Astrocyte (in vitro differentiated cells and primary cell): ENCODE data around the gene ASB4. TPM values are rescaled to one million over a fixed set of nuclear protein-coding genes. Genes with fewer than 3 reads are reported as not detected.

Experiments
- DNase-seq: peaks from one replicate; pipeline ENCODE4 v3.0.0-alpha.2; 2010; ENCODE audit warnings: low read depth
- FAIRE-seq: peaks from 2 replicates; lab custom pipeline; 2011; peaks lifted over from hg19 to GRCh38; lab: Jason Lieb, UNC
- H2AFZ ChIP-seq: 2 replicates; pipeline ENCODE4 v1.6.0; 2012; ENCODE audit warnings: low read depth, low read length, inconsistent platforms
- H3K27ac ChIP-seq: 2 replicates; pipeline ENCODE4 v1.5.1; 2011; ENCODE audit warnings: low read depth, low read length, inconsistent platforms
- H3K27me3 ChIP-seq: 2 replicates; pipeline ENCODE4 v1.6.0; 2011; ENCODE audit warnings: low read length, inconsistent platforms; ENCODE audit not compliant: insufficient read depth
- H3K36me3 ChIP-seq: 2 replicates; pipeline ENCODE4 v1.5.1; 2011; ENCODE audit warnings: low read length, inconsistent platforms; ENCODE audit not compliant: insufficient read depth
- H3K4me1 ChIP-seq: 2 replicates; pipeline ENCODE4 v1.5.1; 2011; ENCODE audit warnings: low read length, inconsistent platforms; ENCODE audit not compliant: insufficient read depth
- H3K4me2 ChIP-seq: 2 replicates; pipeline ENCODE4 v1.6.0; 2012; ENCODE audit warnings: low read length, inconsistent platforms
- H3K4me3 ChIP-seq: 2 replicates; pipeline ENCODE4 v1.5.1; 2011; ENCODE audit warnings: low read depth, mild to moderate bottlenecking, low read length, inconsistent platforms; ENCODE audit not compliant: insufficient read depth
- H3K79me2 ChIP-seq: 2 replicates; pipeline ENCODE4 v1.6.0; 2012; ENCODE audit warnings: mild to moderate bottlenecking, low read length, inconsistent platforms; ENCODE audit not compliant: insufficient read depth
- H3K9ac ChIP-seq: 2 replicates; pipeline ENCODE4 v1.6.0; 2012; ENCODE audit warnings: mild to moderate bottlenecking, low read length, inconsistent platforms
- H3K9me3 ChIP-seq: 2 replicates; pipeline ENCODE4 v1.5.1; 2012; ENCODE audit warnings: low read depth, mild to moderate bottlenecking, low read length, inconsistent platforms; ENCODE audit not compliant: insufficient read depth
- H4K20me1 ChIP-seq: 2 replicates; pipeline ENCODE4 v1.6.0; 2012; ENCODE audit warnings: low read length, inconsistent platforms; ENCODE audit not compliant: insufficient read depth
- H3K27ac Mint-ChIP-seq: one replicate; pipeline ENCODE4 v1.8.0; 2021; ENCODE audit warnings: mild to moderate bottlenecking, mixed read lengths; ENCODE audit not compliant: unreplicated experiment
- H3K27me3 Mint-ChIP-seq: one replicate; pipeline ENCODE4 v1.8.0; 2021; ENCODE audit warnings: low read depth, mixed read lengths; ENCODE audit not compliant: unreplicated experiment
- H3K36me3 Mint-ChIP-seq: one replicate; pipeline ENCODE4 v1.8.0; 2021; ENCODE audit warnings: low read depth, mixed read lengths; ENCODE audit not compliant: unreplicated experiment
- H3K4me1 Mint-ChIP-seq: one replicate; pipeline ENCODE4 v1.8.0; 2021; ENCODE audit warnings: low read depth, mixed read lengths; ENCODE audit not compliant: unreplicated experiment
- H3K4me3 Mint-ChIP-seq: one replicate; pipeline ENCODE4 v1.8.0; 2021; ENCODE audit warnings: mild to moderate bottlenecking, moderate library complexity, mixed read lengths; ENCODE audit not compliant: unreplicated experiment
- H3K9me3 Mint-ChIP-seq: one replicate; pipeline ENCODE4 v1.8.0; 2021; ENCODE audit warnings: mild to moderate bottlenecking, mixed read lengths; ENCODE audit not compliant: unreplicated experiment
- EZH2 ChIP-seq: IDR thresholded peaks from 2 replicates; pipeline ENCODE4 v1.6.1; 2012; ENCODE audit warnings: mild to moderate bottlenecking, low read length, inconsistent platforms; ENCODE audit not compliant: insufficient read depth
- total RNA-seq: library from RNA; stranded (reverse); gene quantifications from 2 replicates; pipeline ENCODE4 v1.2.1, GENCODE V29; 2021
- TF ChIP-seq, protein P1 (sequence below): IDR thresholded peaks from 2 replicates; pipeline ENCODE4 v1.5.1; 2011; ENCODE audit warnings: low read depth, mild to moderate bottlenecking, inconsistent platforms, low read length, moderate library complexity; ENCODE audit not compliant: insufficient read depth

The ASB4 gene
- total RNA-seq, 1 donor from 2014 or later = not detected

GRCh38 chr7:95583834-95584621 lies 98.3 kb downstream of the ASB4 start:
- Mint-ChIP-seq H3K27me3 (no peaks in the 10 kb centered on the region), H3K36me3 (no peaks in the 10 kb centered on the region), H3K4me3 (no peak overlapping the region), H3K4me1 (no peaks in the 10 kb centered on the region), H3K27ac (no peak overlapping the region), H3K9me3 (no peaks in the 10 kb centered on the region)
- Histone ChIP-seq H3K27ac (no peak overlapping the region), H3K4me3 (no peak overlapping the region), H3K9ac (no peak overlapping the region), H3K36me3 (no peaks in the 10 kb centered on the region), H4K20me1 (no peaks in the 10 kb centered on the region), H3K4me1 (no peaks in the 10 kb centered on the region), H3K79me2 (no peaks in the 10 kb centered on the region), H3K4me2 (no peak overlapping the region), H2AFZ (no peak overlapping the region), H3K27me3 (no peaks in the 10 kb centered on the region), H3K9me3 (no peaks in the 10 kb centered on the region)
- TF ChIP-seq, protein P1, sequence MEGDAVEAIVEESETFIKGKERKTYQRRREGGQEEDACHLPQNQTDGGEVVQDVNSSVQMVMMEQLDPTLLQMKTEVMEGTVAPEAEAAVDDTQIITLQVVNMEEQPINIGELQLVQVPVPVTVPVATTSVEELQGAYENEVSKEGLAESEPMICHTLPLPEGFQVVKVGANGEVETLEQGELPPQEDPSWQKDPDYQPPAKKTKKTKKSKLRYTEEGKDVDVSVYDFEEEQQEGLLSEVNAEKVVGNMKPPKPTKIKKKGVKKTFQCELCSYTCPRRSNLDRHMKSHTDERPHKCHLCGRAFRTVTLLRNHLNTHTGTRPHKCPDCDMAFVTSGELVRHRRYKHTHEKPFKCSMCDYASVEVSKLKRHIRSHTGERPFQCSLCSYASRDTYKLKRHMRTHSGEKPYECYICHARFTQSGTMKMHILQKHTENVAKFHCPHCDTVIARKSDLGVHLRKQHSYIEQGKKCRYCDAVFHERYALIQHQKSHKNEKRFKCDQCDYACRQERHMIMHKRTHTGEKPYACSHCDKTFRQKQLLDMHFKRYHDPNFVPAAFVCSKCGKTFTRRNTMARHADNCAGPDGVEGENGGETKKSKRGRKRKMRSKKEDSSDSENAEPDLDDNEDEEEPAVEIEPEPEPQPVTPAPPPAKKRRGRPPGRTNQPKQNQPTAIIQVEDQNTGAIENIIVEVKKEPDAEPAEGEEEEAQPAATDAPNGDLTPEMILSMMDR = no peak
- no peak for TF ChIP-seq EZH2
- DNase-seq = no peak
- FAIRE-seq = no peak

DNA sequence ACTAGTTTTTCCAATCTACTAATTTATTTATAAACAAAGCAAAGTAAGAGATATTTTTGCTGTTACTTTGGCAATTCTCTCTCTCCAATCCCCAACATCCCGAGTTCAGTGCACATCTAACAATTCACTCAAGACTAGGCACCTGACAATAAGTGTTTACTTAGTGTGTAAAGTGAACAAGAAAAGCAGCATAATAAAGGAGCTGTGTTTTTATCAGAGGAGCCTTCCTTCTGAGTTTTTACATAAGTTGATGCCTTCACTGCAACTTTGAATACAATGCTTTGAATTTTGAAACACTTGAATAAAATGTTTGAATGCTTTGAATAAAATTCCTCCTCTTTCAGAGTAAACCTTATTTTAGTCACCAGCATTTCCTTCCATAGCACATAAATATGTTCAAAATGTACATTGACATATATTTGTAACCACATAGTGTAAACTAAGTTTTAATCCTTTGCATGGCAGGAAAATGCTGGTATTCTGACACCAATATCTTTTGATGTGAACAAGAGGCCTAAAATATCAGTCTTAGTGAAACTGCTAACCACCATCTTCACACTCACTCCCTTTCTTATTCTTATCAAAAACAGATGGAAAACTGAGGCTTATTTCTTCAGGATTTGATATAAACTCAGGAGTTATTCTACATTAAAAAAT lies 99.2 kb downstream of the ASB4 start:
- Histone ChIP-seq H3K79me2 (no peaks in the 10 kb centered on the region), H3K4me2 (no peak overlapping the region), H3K36me3 (no peaks in the 10 kb centered on the region), H4K20me1 (no peaks in the 10 kb centered on the region), H3K4me3 (no peak overlapping the region), H3K9me3 (no peaks in the 10 kb centered on the region), H2AFZ (no peak overlapping the region), H3K27ac (no peak overlapping the region), H3K9ac (no peak overlapping the region), H3K27me3 (no peaks in the 10 kb centered on the region), H3K4me1 (no peaks in the 10 kb centered on the region)
- TF ChIP-seq EZH2 = no peak
- TF ChIP-seq, protein P1 = no peak
- FAIRE-seq = no peak
- Mint-ChIP-seq H3K4me3 (no peak overlapping the region), H3K36me3 (no peaks in the 10 kb centered on the region), H3K4me1 (no peaks in the 10 kb centered on the region), H3K9me3 (no peaks in the 10 kb centered on the region), H3K27ac (no peak overlapping the region), H3K27me3 (no peaks in the 10 kb centered on the region)
- no peak for DNase-seq

DNA sequence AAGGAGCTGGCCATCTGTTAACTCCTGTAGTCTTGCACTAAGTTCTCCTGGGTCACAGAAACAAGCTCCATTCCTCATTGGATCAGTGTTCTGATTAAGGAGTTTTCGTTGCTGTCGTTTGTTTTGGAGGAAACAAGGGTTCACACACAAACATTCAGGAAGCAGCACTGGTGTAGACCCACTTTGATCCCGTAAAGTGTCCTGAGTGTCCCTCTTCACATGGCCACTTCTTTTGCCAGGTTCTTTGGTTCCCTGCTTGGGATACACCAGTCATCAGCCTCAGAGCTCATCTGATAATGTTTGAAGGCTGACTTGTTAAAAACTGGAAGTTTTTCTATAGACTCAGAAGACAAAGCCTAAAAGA lies 99.7 kb downstream of the ASB4 start:
- Histone ChIP-seq H3K9me3 (no peaks in the 10 kb centered on the region), H3K4me1 (no peaks in the 10 kb centered on the region), H3K4me3 (no peak overlapping the region), H3K27me3 (no peaks in the 10 kb centered on the region), H3K79me2 (no peaks in the 10 kb centered on the region), H2AFZ (no peak overlapping the region), H3K4me2 (no peak overlapping the region), H3K27ac (no peak overlapping the region), H3K36me3 (no peaks in the 10 kb centered on the region), H4K20me1 (no peaks in the 10 kb centered on the region), H3K9ac (no peak overlapping the region)
- H3K4me1 Mint-ChIP-seq = no peaks in the 10 kb centered on the region
- no peaks in the 10 kb centered on the region for H3K36me3 Mint-ChIP-seq
- H3K4me3 Mint-ChIP-seq = no peak overlapping the region
- no peaks in the 10 kb centered on the region for H3K27me3 Mint-ChIP-seq
- FAIRE-seq = no peak
- no peak for TF ChIP-seq EZH2
- H3K27ac Mint-ChIP-seq = no peak overlapping the region
- no peak for DNase-seq
- H3K9me3 Mint-ChIP-seq = no peaks in the 10 kb centered on the region
